ENCODE results near the gene CHID1. TPM values are rescaled to one million over a fixed set of nuclear protein-coding genes. Genes with fewer than 3 reads are reported as not detected.

CHID1 gene
- total RNA-seq, 2 donors from 2014 or later = 61.2 to 195 TPM

GRCh38 chr11:854601-855329, 55.8 kb downstream of the CHID1 start:
- Histone ChIP-seq H3K36me3 (no peaks in the 10 kb centered on the region), H3K4me3 (no peak overlapping the region), H3K4me1 (ENCODE audit: control insufficient read depth in 1 of 2, low read depth in 2 of 2) (peaks cover 4 to 10% of the 10 kb centered on the region in 2 donors), H3K9me3 (no peaks in the 10 kb centered on the region), H3K27ac (no peak overlapping the region), H3K27me3 (replicated peaks; ENCODE audit: insufficient read depth) (no peaks in the 10 kb centered on the region)
- ATAC-seq (ENCODE audit: insufficient number of reproducible peaks, low FRiP score, low read depth) (no peak), DNase-seq (ENCODE audit: low spot score) (no peak)
- TF ChIP-seq CTCF (IDR thresholded peaks at IDR 0.05) = no peak

GRCh38 chr11:853682-854448, 56.7 kb downstream of the CHID1 start:
- no peak for TF ChIP-seq CTCF (IDR thresholded peaks at IDR 0.05)
- no peaks in the 10 kb centered on the region for H3K27me3 ChIP-seq (replicated peaks; ENCODE audit: insufficient read depth)
- DNase-seq (ENCODE audit: low spot score) (no peak), ATAC-seq (ENCODE audit: insufficient number of reproducible peaks, low FRiP score, low read depth) (no peak)
- H3K9me3 ChIP-seq = no peaks in the 10 kb centered on the region
- H3K4me1 ChIP-seq (ENCODE audit: control insufficient read depth in 1 of 2, low read depth in 2 of 2) = peaks cover 9 to 11% of the 10 kb centered on the region in 2 donors
- no peak overlapping the region for H3K4me3 ChIP-seq
- H3K27ac ChIP-seq = no peak overlapping the region
- H3K36me3 ChIP-seq = no peaks in the 10 kb centered on the region

- no peak overlapping the region for H3K27ac ChIP-seq
- H3K9me3 ChIP-seq = no peaks in the 10 kb centered on the region
- TF ChIP-seq CTCF (IDR thresholded peaks at IDR 0.05) = no peak
- no peak for ATAC-seq (ENCODE audit: insufficient number of reproducible peaks, low FRiP score, low read depth)
- no peaks in the 10 kb centered on the region for H3K27me3 ChIP-seq (replicated peaks; ENCODE audit: insufficient read depth)
- peaks cover 18% of the 10 kb centered on the region in 2 donors for H3K4me1 ChIP-seq (ENCODE audit: control insufficient read depth in 1 of 2, low read depth in 2 of 2)
- no peak for DNase-seq (ENCODE audit: low spot score)
- H3K36me3 ChIP-seq = no peaks in the 10 kb centered on the region
- no peak overlapping the region for H3K4me3 ChIP-seq
Observed at GRCh38 chr11:852762-853161, 57.8 kb downstream of the CHID1 start.

- no peak for ATAC-seq (ENCODE audit: insufficient number of reproducible peaks, low FRiP score, low read depth)
- no peaks in the 10 kb centered on the region for H3K27me3 ChIP-seq (replicated peaks; ENCODE audit: insufficient read depth)
- no peak for TF ChIP-seq CTCF (IDR thresholded peaks at IDR 0.05)
- no peak for DNase-seq (ENCODE audit: low spot score)
- H3K9me3 ChIP-seq = no peaks in the 10 kb centered on the region
- H3K27ac ChIP-seq = no peak overlapping the region
- H3K36me3 ChIP-seq = no peaks in the 10 kb centered on the region
- no peak overlapping the region for H3K4me3 ChIP-seq
- H3K4me1 ChIP-seq (ENCODE audit: control insufficient read depth in 1 of 2, low read depth in 2 of 2) = peaks cover 18 to 27% of the 10 kb centered on the region in 2 donors
Observed at GRCh38 chr11:850775-851763, 59.5 kb downstream of the CHID1 start.

Measured in thoracic aorta (tissue), 2 donors.